H9 (cell line): ENCODE measurements around the gene ARHGAP8. TPM values are rescaled to one million over a fixed set of nuclear protein-coding genes. Genes with fewer than 3 reads are reported as not detected.

Experiments
- DNase-seq: peaks from one replicate; pipeline ENCODE4 v3.0.0-alpha.2; 2017
- H2AFZ ChIP-seq: one replicate; pipeline ENCODE4 v1.6.1; 2013; ENCODE audit warnings: mild to moderate bottlenecking, low read length, control low read depth, moderate library complexity
- H2AK5ac ChIP-seq: 2 replicates; pipeline ENCODE4 v1.6.1; 2013; ENCODE audit warnings: low read length, control low read depth, mixed read lengths; ENCODE audit not compliant: insufficient read length
- H2BK120ac ChIP-seq: one replicate; pipeline ENCODE4 v1.6.1; 2013; ENCODE audit warnings: low read depth, mild to moderate bottlenecking, low read length, control low read depth, inconsistent platforms; ENCODE audit not compliant: poor library complexity, severe bottlenecking
- H2BK12ac ChIP-seq: 2 replicates; pipeline ENCODE4 v1.6.1; 2013; ENCODE audit warnings: low read length, control low read depth, mixed read lengths, low read depth; ENCODE audit not compliant: insufficient read length
- H2BK15ac ChIP-seq: 2 replicates; pipeline ENCODE4 v1.6.1; 2013; ENCODE audit warnings: low read depth, low read length, control low read depth
- H2BK20ac ChIP-seq: one replicate; pipeline ENCODE4 v1.6.1; 2013; ENCODE audit warnings: low read depth, mild to moderate bottlenecking, low read length, control low read depth, inconsistent platforms; ENCODE audit not compliant: poor library complexity, severe bottlenecking
- H2BK5ac ChIP-seq: 2 replicates; pipeline ENCODE4 v1.6.1; 2013; ENCODE audit warnings: low read length, control low read depth, mixed read lengths; ENCODE audit not compliant: insufficient read length
- H3K14ac ChIP-seq: 2 replicates; pipeline ENCODE4 v1.6.1; 2013; ENCODE audit warnings: low read length, control low read depth; ENCODE audit not compliant: insufficient read depth
- H3K18ac ChIP-seq: 2 replicates; pipeline ENCODE4 v1.6.1; 2013; ENCODE audit warnings: low read depth, mild to moderate bottlenecking, mixed read lengths, low read length, control low read depth; ENCODE audit not compliant: insufficient read length
- H3K23ac ChIP-seq: 2 replicates; pipeline ENCODE4 v1.6.1; 2013; ENCODE audit warnings: low read length, control low read depth, mixed read lengths, low read depth; ENCODE audit not compliant: insufficient read length
- H3K23me2 ChIP-seq: 2 replicates; pipeline ENCODE4 v1.6.1; 2013; ENCODE audit warnings: low read depth, mild to moderate bottlenecking, mixed read lengths, low read length, control low read depth; ENCODE audit not compliant: insufficient read length, poor library complexity, severe bottlenecking
- H3K27ac ChIP-seq: 2 replicates; pipeline ENCODE4 v1.5.1; 2013; ENCODE audit warnings: low read length, control low read depth, mixed read lengths, low read depth; ENCODE audit not compliant: insufficient read length
- H3K27me3 ChIP-seq: 2 replicates; pipeline ENCODE4 v1.6.1; 2013; ENCODE audit warnings: low read length, control low read depth, inconsistent platforms; ENCODE audit not compliant: insufficient read depth
- H3K4ac ChIP-seq: 2 replicates; pipeline ENCODE4 v1.6.1; 2013; ENCODE audit warnings: low read depth, mild to moderate bottlenecking, control low read depth, inconsistent platforms, low read length, moderate library complexity
- H3K4me1 ChIP-seq: 2 replicates; pipeline ENCODE4 v1.6.1; 2013; ENCODE audit warnings: low read length, control low read depth, inconsistent platforms; ENCODE audit not compliant: insufficient read depth
- H3K4me2 ChIP-seq: 2 replicates; pipeline ENCODE4 v1.6.1; 2013; ENCODE audit warnings: low read length, control low read depth, mixed read lengths; ENCODE audit not compliant: insufficient read length, insufficient read depth
- H3K56ac ChIP-seq: 2 replicates; pipeline ENCODE4 v1.6.1; 2013; ENCODE audit warnings: low read depth, mild to moderate bottlenecking, mixed read lengths, low read length, control low read depth; ENCODE audit not compliant: insufficient read length
- H3K79me1 ChIP-seq: 2 replicates; pipeline ENCODE4 v1.6.1; 2013; ENCODE audit warnings: low read depth, mild to moderate bottlenecking, moderate library complexity, low read length, control low read depth, inconsistent platforms; ENCODE audit not compliant: insufficient read depth, poor library complexity, severe bottlenecking
- H3K79me2 ChIP-seq: 2 replicates; pipeline ENCODE4 v1.6.1; 2013; ENCODE audit warnings: low read length, control low read depth, inconsistent platforms; ENCODE audit not compliant: insufficient read depth
- H3K9ac ChIP-seq: 2 replicates; pipeline ENCODE4 v1.6.1; 2013; ENCODE audit warnings: low read length, control low read depth, mixed read lengths; ENCODE audit not compliant: insufficient read length; ENCODE audit errors: extremely low read depth
- H3K9me3 ChIP-seq: one replicate; pipeline ENCODE4 v1.6.1; 2013; ENCODE audit warnings: low read depth, low read length, inconsistent platforms; ENCODE audit not compliant: control insufficient read depth
- H3T11ph ChIP-seq: one replicate; pipeline ENCODE4 v1.6.1; 2013; ENCODE audit warnings: mild to moderate bottlenecking, low read length, control low read depth, inconsistent platforms
- H4K20me1 ChIP-seq: one replicate; pipeline ENCODE4 v1.6.1; 2013; ENCODE audit not compliant: control insufficient read depth, insufficient read length, insufficient read depth
- H4K5ac ChIP-seq: 2 replicates; pipeline ENCODE4 v1.6.1; 2013; ENCODE audit warnings: low read depth, mild to moderate bottlenecking, mixed read lengths, low read length, control low read depth; ENCODE audit not compliant: insufficient read length
- H4K8ac ChIP-seq: replicated peaks from 2 replicates; pipeline ENCODE4 v1.6.1; 2013; ENCODE audit warnings: low read length, control low read depth, mixed read lengths, low read depth; ENCODE audit not compliant: insufficient read length
- H4K91ac ChIP-seq: 2 replicates; pipeline ENCODE4 v1.6.1; 2013; ENCODE audit warnings: low read depth, mild to moderate bottlenecking, moderate library complexity, mixed read lengths, low read length, control low read depth; ENCODE audit not compliant: insufficient read length
- H3K27ac Mint-ChIP-seq, 3 experiments: 2 replicates in 2 of 3; 3 replicates in 1 of 3; pipeline ENCODE4 v1.8.0; 2020 to 2021; ENCODE audit warnings: mixed read lengths in 3 of 3, mild to moderate bottlenecking in 1 of 3, moderate library complexity in 1 of 3
- H3K27me3 Mint-ChIP-seq: 2 replicates; pipeline ENCODE4 v1.8.0; 2021; ENCODE audit warnings: low read depth, mild to moderate bottlenecking, moderate library complexity, mixed read lengths
- H3K36me3 Mint-ChIP-seq, 3 experiments: 2 replicates in 2 of 3; 3 replicates in 1 of 3; pipeline ENCODE4 v1.8.0; 2020 to 2021; ENCODE audit warnings: low read depth in 3 of 3, mixed read lengths in 3 of 3; ENCODE audit not compliant: insufficient read depth in 1 of 3
- H3K4me1 Mint-ChIP-seq, 2 experiments: 2 replicates each; pipeline ENCODE4 v1.8.0; 2020; ENCODE audit warnings: mixed read lengths in 2 of 2
- H3K4me3 Mint-ChIP-seq, 2 experiments: 2 replicates in 1 of 2; 3 replicates in 1 of 2; pipeline ENCODE4 v1.8.0; 2020 to 2021; ENCODE audit warnings: mild to moderate bottlenecking in 2 of 2, mixed read lengths in 2 of 2, moderate library complexity in 1 of 2
- H3K9me3 Mint-ChIP-seq, 2 experiments: 2 replicates in 1 of 2; 3 replicates in 1 of 2; pipeline ENCODE4 v1.8.0; 2020; ENCODE audit warnings: mild to moderate bottlenecking in 2 of 2, mixed read lengths in 2 of 2, moderate library complexity in 1 of 2
- CTCF ChIP-seq: fragments of 200-600 bp; sonication (generic); conservative IDR thresholded peaks from 3 replicates; pipeline ENCODE4 v1.8.0; 2021; ENCODE audit warnings: antibody characterized with exemption, mild to moderate bottlenecking
- WGBS: extraction: QIAGEN DNeasy Blood & Tissue Kit; methylation state at CpG from one replicate; pipeline ENCODE4 v1.1.7; 2013; ENCODE audit warnings: missing lambda C conversion rate, low lambda C conversion rate, mixed read lengths; ENCODE audit not compliant: insufficient read length; ENCODE audit errors: extremely low coverage; 5-methylcytosine and 5-hydroxymethylcytosine counted together
- total RNA-seq: library from RNA; stranded (reverse); gene quantifications from 2 replicates; pipeline ENCODE4 v1.2.1, GENCODE V29; 2021

The ARHGAP8 gene
- total RNA-seq, 1 experiment from 2014 or later, result 35.4 TPM

GRCh38 chr22:44882226-44882905 lies 130.0 kb downstream of the ARHGAP8 start:
- no peaks in the 10 kb centered on the region for H3K4me1 ChIP-seq
- no peak overlapping the region for H4K91ac ChIP-seq
- no peak overlapping the region for H3K9ac ChIP-seq
- Mint-ChIP-seq H3K27me3 (no peaks in the 10 kb centered on the region; the same call in 1 of the 2 replicates), H3K4me1 (no peaks in the 10 kb centered on the region), H3K27ac (peak overlapping the region in 1 of 3 experiments; percentile 34; a peak in 1 of 7 replicates), H3K36me3 (peaks cover 26 to 44% (median 35%) of the 10 kb centered on the region in 3 experiments), H3K9me3 (peaks cover 3 to 8% of the 10 kb centered on the region in 2 experiments), H3K4me3 (no peak overlapping the region)
- DNase-seq, result peak; percentile 28
- no peak overlapping the region for H2BK120ac ChIP-seq
- H3K27ac ChIP-seq, result no peak overlapping the region
- no peaks in the 10 kb centered on the region for H3K9me3 ChIP-seq
- no peak overlapping the region for H2BK5ac ChIP-seq
- no peak overlapping the region for H2BK15ac ChIP-seq
- no peaks in the 10 kb centered on the region for H3K23me2 ChIP-seq
- H3K4me2 ChIP-seq, result no peak overlapping the region
- no peaks in the 10 kb centered on the region for H3K79me2 ChIP-seq
- no peak overlapping the region for H3K4ac ChIP-seq
- no peak overlapping the region for H3K56ac ChIP-seq
- H3K18ac ChIP-seq, result no peak overlapping the region
- H3T11ph ChIP-seq, result no peak overlapping the region
- no peak overlapping the region for H2BK20ac ChIP-seq
- H3K23ac ChIP-seq, result no peak overlapping the region
- no peaks in the 10 kb centered on the region for H3K27me3 ChIP-seq
- H4K5ac ChIP-seq, result no peak overlapping the region
- no peaks in the 10 kb centered on the region for H3K79me1 ChIP-seq
- no peak overlapping the region for H4K8ac ChIP-seq
- no peak; the same call in 2 of the 3 replicates for TF ChIP-seq CTCF
- no peaks in the 10 kb centered on the region for H4K20me1 ChIP-seq
- H2BK12ac ChIP-seq, result no peak overlapping the region
- H2AFZ ChIP-seq, result no peak overlapping the region
- WGBS, result no CpG with 5 or more reads among the region's 26 CpGs
- H2AK5ac ChIP-seq, result no peak overlapping the region
- H3K14ac ChIP-seq, result no peak overlapping the region
